ENCODE measurements around the gene FAM171A2. TPM values are rescaled to one million over a fixed set of nuclear protein-coding genes. Genes with fewer than 3 reads are reported as not detected.

FAM171A2 gene
- polyA plus RNA-seq, 2 of the 4 experiments (the other 2 are of a cell fraction): 1.8 to 3.9 TPM

GRCh38 chr17:44379887-44380286 is 16.2 kb upstream of the FAM171A2 start (continued):
- TF ChIP-seq USF2 (IDR thresholded peaks at IDR 0.05) (no peak), JUN (IDR thresholded peaks at IDR 0.05) (no peak), CBX8 (IDR thresholded peaks at IDR 0.05) (no peak), EP300 (IDR thresholded peaks at IDR 0.05) (no peak), ZFP36 (IDR thresholded peaks at IDR 0.05; ENCODE audit: borderline replicate concordance, partially characterized antibody) (no peak), HOXB5 (CRISPR knock-in tag; IDR thresholded peaks at IDR 0.05) (no peak)

GRCh38 chr17:44378171-44378705 is 14.6 kb upstream of the FAM171A2 start:
- Histone ChIP-seq H3K27ac (no peak overlapping the region), H3K4me2 (no peak overlapping the region), H3K4me3 (no peak overlapping the region), H3K9me3 (no peaks in the 10 kb centered on the region), H3K4me1 (no peaks in the 10 kb centered on the region)
- WGBS (ENCODE audit: missing lambda C conversion rate): 70% methylated on average over 14 of the region's 14 CpGs
- CTCF ChIA-PET: interaction anchor here (1.5 to 13.4 kb wide), 5 partner anchors 8 to 28 kb away, joined by 3 to 140 read pairs (median 8); partner anchors contain the start of gene FAM171A2
- ATAC-seq (no peak), DNase-seq (ENCODE audit: low read depth in 1 of 2, low spot score in 1 of 2) (no peak), FAIRE-seq (no peak)
- no peak for TF ChIP-seq PHF8 (IDR thresholded peaks at IDR 0.05; ENCODE audit: borderline replicate concordance, low read depth)
- no peak for TF ChIP-seq CBX8 (IDR thresholded peaks at IDR 0.05)
- TF ChIP-seq HOXA7 (CRISPR knock-in tag; IDR thresholded peaks at IDR 0.05): no peak
- TF ChIP-seq FOXS1 (CRISPR knock-in tag; IDR thresholded peaks at IDR 0.05): no peak
- no peak for TF ChIP-seq RNF2 (IDR thresholded peaks at IDR 0.05; ENCODE audit: borderline replicate concordance, low read depth)
- no peak for TF ChIP-seq PBX3 (IDR thresholded peaks at IDR 0.05)
- TF ChIP-seq ZFP36 (IDR thresholded peaks at IDR 0.05; ENCODE audit: borderline replicate concordance, partially characterized antibody): no peak
- POLR2A ChIA-PET: interaction anchor here (0.5 kb wide), 1 partner anchor 179 kb away, joined by 4 read pairs; the partner anchor contains the start of gene ATXN7L3

GRCh38 chr17:44376779-44377178 is 13.1 kb upstream of the FAM171A2 start:
- no peak for TF ChIP-seq SMC3 (IDR thresholded peaks at IDR 0.05)
- TF ChIP-seq MAFK (IDR thresholded peaks at IDR 0.05; ENCODE audit: partially characterized antibody): no peak
- no peak for TF ChIP-seq POLR2AphosphoS2 (conservative IDR thresholded peaks at IDR 0.05; ENCODE audit: low read length)
- TF ChIP-seq HMGXB4 (CRISPR knock-in tag; IDR thresholded peaks at IDR 0.05; ENCODE audit: borderline replicate concordance): no peak
- TF ChIP-seq FOSL2 (IDR thresholded peaks at IDR 0.05): no peak
- no peak for TF ChIP-seq FOSL2 (CRISPR knock-in tag; IDR thresholded peaks at IDR 0.05)
- no peak for TF ChIP-seq JUNB (IDR thresholded peaks at IDR 0.05)
- no peak for TF ChIP-seq HES2 (IDR thresholded peaks at IDR 0.05)
- no peak for TF ChIP-seq CHD4 (IDR thresholded peaks at IDR 0.05; ENCODE audit: borderline replicate concordance)
- no peak for TF ChIP-seq CEBPB (IDR thresholded peaks at IDR 0.05)
- TF ChIP-seq RNF2 (IDR thresholded peaks at IDR 0.05; ENCODE audit: borderline replicate concordance, low read depth): no peak
- TF ChIP-seq ATOH8 (CRISPR knock-in tag; IDR thresholded peaks at IDR 0.05; ENCODE audit: low read depth): no peak
- TF ChIP-seq CBX8 (IDR thresholded peaks at IDR 0.05): no peak
- FAIRE-seq: no peak
- no peaks in the 10 kb centered on the region for H3K4me1 ChIP-seq
- no peaks in the 10 kb centered on the region for H3K9me3 ChIP-seq
- no peak overlapping the region for H3K4me3 ChIP-seq
- no peak overlapping the region for H3K27ac ChIP-seq
- no peak for ATAC-seq
- no peak overlapping the region for H3K4me2 ChIP-seq
- POLR2A ChIA-PET: no interaction called here
- CTCF ChIA-PET: interaction anchor here (1.3 to 13.4 kb wide), 13 partner anchors 9 to 296 kb away, joined by 3 to 140 read pairs (median 9); partner anchors contain the start of gene FAM171A2
- DNase-seq (ENCODE audit: low read depth in 1 of 2, low spot score in 1 of 2): no peak
- WGBS (ENCODE audit: missing lambda C conversion rate): 82% methylated on average over 12 of the region's 12 CpGs
